Heart right ventricle (tissue), 16 donors: ENCODE results near the gene BAHD1. TPM values are rescaled to one million over a fixed set of nuclear protein-coding genes. Genes with fewer than 3 reads are reported as not detected.

ENCODE experiments used
- ATAC-seq, 8 donors: fragments of 200-7000 bp; cut with Tn5 transposase; one replicate each; pipeline ENCODE4 v1.9.1; 2020; ENCODE audit warnings: mild to moderate bottlenecking in 8 of 8, moderate library complexity in 8 of 8, moderate number of reproducible peaks in 1 of 8
- DNase-seq, 2 donors: peaks; one replicate each; pipeline ENCODE4 v3.0.0-alpha.2; 2020
- H3K27ac ChIP-seq, 10 donors: fragments of 200-600 bp; sonication (generic) in 2 of 10; one replicate each; pipeline versions ENCODE4 v1.5.0 to v1.8.0; 2020 to 2022; ENCODE audit warnings: mild to moderate bottlenecking in 3 of 10
- H3K27me3 ChIP-seq, 7 donors: fragments of 200-600 bp; one replicate each; pipeline ENCODE4 v1.8.0; 2021 to 2022; ENCODE audit warnings: mild to moderate bottlenecking in 2 of 7
- H3K36me3 ChIP-seq, 9 donors: fragments of 200-600 bp; sonication (generic) in 1 of 9; one replicate each; pipeline versions ENCODE4 v1.5.0 to v1.8.0; 2020 to 2022; ENCODE audit warnings: mild to moderate bottlenecking in 2 of 9
- H3K4me1 ChIP-seq, 9 donors: fragments of 200-600 bp; sonication (generic) in 1 of 9; one replicate each; pipeline versions ENCODE4 v1.5.0 to v1.8.0; 2020 to 2022; ENCODE audit warnings: mild to moderate bottlenecking in 4 of 9
- H3K4me3 ChIP-seq, 10 donors: fragments of 200-600 bp; sonication (generic) in 2 of 10; one replicate each; pipeline versions ENCODE4 v1.5.0 to v1.8.0; 2020 to 2022; ENCODE audit warnings: mild to moderate bottlenecking in 7 of 10, moderate library complexity in 2 of 10
- H3K9me3 ChIP-seq, 11 donors: fragments of 200-600 bp in 10 of 11; sonication (generic) in 2 of 11; one replicate each; pipeline versions ENCODE4 v1.5.0 to v1.8.0; 2013 to 2022; ENCODE audit warnings: mild to moderate bottlenecking in 2 of 11, control low read depth in 1 of 11, moderate library complexity in 1 of 11
- WGBS, 2 donors: extraction: QIAGEN DNeasy Blood & Tissue Kit; methylation state at CpG; one replicate each; pipeline ENCODE4 v1.1.7; 2013; ENCODE audit warnings: inconsistent platforms in 1 of 2; 5-methylcytosine and 5-hydroxymethylcytosine counted together
- intact Hi-C, 10 donors: fragments of 100-400 bp; cut with DNase I; formaldehyde crosslinking; loops; one replicate each; pipeline versions ENCODE4 v1.11.1 to v1.14.2; 2022
- polyA plus RNA-seq, 2 donors: library from polyadenylated mRNA; stranded (reverse); fragments of 200-250 nt; gene quantifications; one replicate each; pipeline ENCODE4 v1.2.3, GENCODE V29; 2013
- total RNA-seq, 10 donors: library from RNA; stranded (reverse); fragmentation: NEBNext Ultra II Directional in 3 of 10; extraction: Animal tissue kit (Norgen Biotek cat#: 25700) in 3 of 10; gene quantifications; one replicate each; pipeline versions ENCODE4 v1.2.1 to v1.2.4, GENCODE V29; 2021 to 2023
- TF ChIP-seq, protein P1 (sequence below), 9 donors: fragments of 200-600 bp; sonication (generic) in 2 of 9; IDR thresholded peaks; one replicate each; pipeline versions ENCODE4 v1.5.0 to v1.8.0; 2021 to 2022; ENCODE audit warnings: antibody characterized with exemption in 9 of 9, mild to moderate bottlenecking in 5 of 9, moderate library complexity in 1 of 9
- donor health status: Arrhythmogenic right ventricular cardiomyopathy.
- donor health status: ischemic (EF 13 %, LVEDD 7.1; RV severe dilation, severe dysfunction).
- donor health status: healthy with polysubstance abuse.
- donor health status: DM: no; HTN: yes; CAD: no.
- donor health status: DM: no; HTN: no; CAD: no.
- donor health status: ischemic (EF 25% LVEDD 6.9; RV normal size, moderate dysfunction).
- donor health status: ischemic (EF 25% LVEDD 5.7; RV mildly dilated, moderate dysfunction).
- donor health status: healthy.
- donor health status: DM: yes; HTN: yes; CAD: no.
- donor health status: Ischemic cardiomyopathy.
- donor health status: ischemic (EF 35%, LVEDD 5.7; RV mildly dilated, moderate dysfunction).
- donor health status: nonischemic (EF 11% LVEDD 7.7; RV severe dilation, severe dysfunction).
- donor health status: DM: yes; HTN: yes; CAD: no.
- donor health status: PGD.
- donor health status: ischemic (EF 29% LVEDD 5.4; RV normal size, mild dysfunction).
- donor health status: nonischemic (EF 23%, LVEDD 6.1; RV moderate dilation, normal function).

The BAHD1 gene
- total and polyA plus RNA-seq, 12 donors: 8.9 to 17.8 (median 15.8) TPM

DNA sequence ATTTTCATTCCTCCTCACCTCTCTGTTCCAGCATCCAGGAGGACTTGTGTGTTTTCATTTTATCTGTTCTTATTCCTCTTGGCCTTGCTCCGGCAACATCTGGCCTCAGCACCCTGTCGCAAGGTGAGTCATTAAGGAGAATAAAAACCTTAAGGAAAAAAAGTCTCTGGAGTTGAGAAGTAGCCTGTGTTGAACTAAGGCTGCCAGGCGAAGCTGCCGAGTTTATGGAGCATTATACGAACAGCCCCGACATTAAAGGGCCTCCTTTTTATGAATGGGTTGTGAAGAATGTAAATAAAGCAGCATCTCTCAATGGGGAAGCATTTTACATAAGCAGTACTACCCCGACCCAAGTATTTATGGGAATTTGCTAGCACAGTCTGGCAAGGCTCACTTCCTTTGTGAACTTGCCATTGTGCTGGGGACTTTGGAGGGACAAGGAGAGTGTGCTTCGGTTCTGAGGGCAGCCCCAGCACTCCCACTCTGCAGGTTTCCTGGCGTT, 4.7 kb downstream of the BAHD1 start:
- intact Hi-C loops: loop anchor here in 3 of 10 donors (2.0 to 10.0 kb wide), 3 partner anchors 59 to 62 kb away; no protein-coding TSS in a partner anchor

DNA sequence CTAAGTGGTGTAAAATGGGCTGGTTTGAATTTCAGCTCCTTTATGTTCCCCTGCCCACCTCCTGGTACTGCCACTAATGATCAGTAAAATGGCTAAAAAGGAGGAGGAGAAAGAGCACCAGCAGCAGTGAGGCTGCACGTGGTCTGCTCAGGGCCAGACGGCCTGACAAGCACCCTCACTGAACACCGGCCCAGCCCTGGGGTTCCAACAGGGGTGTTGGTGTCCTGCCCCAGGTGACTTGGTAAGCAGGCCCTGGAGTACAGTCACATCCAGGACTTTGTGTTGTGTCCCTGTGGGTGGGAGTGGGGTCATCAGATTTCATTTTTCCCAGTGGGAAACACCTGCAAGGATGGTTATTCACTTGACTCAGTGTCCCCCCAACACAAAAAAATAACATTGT, 5.4 kb downstream of the BAHD1 start:
- Histone ChIP-seq H3K4me1 (peaks cover 3 to 65% (median 43%) of the 10 kb centered on the region in 9 donors), H3K36me3 (no peaks in the 10 kb centered on the region)
- no peak for ATAC-seq

More for the DNA sequence above, 4.7 kb downstream of the BAHD1 start:
- TF ChIP-seq, protein P1, sequence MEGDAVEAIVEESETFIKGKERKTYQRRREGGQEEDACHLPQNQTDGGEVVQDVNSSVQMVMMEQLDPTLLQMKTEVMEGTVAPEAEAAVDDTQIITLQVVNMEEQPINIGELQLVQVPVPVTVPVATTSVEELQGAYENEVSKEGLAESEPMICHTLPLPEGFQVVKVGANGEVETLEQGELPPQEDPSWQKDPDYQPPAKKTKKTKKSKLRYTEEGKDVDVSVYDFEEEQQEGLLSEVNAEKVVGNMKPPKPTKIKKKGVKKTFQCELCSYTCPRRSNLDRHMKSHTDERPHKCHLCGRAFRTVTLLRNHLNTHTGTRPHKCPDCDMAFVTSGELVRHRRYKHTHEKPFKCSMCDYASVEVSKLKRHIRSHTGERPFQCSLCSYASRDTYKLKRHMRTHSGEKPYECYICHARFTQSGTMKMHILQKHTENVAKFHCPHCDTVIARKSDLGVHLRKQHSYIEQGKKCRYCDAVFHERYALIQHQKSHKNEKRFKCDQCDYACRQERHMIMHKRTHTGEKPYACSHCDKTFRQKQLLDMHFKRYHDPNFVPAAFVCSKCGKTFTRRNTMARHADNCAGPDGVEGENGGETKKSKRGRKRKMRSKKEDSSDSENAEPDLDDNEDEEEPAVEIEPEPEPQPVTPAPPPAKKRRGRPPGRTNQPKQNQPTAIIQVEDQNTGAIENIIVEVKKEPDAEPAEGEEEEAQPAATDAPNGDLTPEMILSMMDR (IDR thresholded peaks at IDR 0.05): no peak
- DNase-seq: peak in 1 of 2 donors; percentile 41
- 45 to 59% methylated on average over 9 of the region's 9 CpGs for WGBS, 2 donors
- Histone ChIP-seq H3K27me3 (peaks cover 0 to 9% (median 0%) of the 10 kb centered on the region in 7 donors), H3K27ac (peak overlapping the region in 6 of 10 donors; percentile 3 to 57 (median 44)), H3K4me1 (peaks cover 3 to 61% (median 43%) of the 10 kb centered on the region in 9 donors), H3K9me3 (no peaks in the 10 kb centered on the region), H3K4me3 (peak overlapping the region in 1 of 10 donors; percentile 0), H3K36me3 (no peaks in the 10 kb centered on the region)
- peak in 4 of 8 donors; percentile 16 to 40 (median 38) for ATAC-seq

DNA sequence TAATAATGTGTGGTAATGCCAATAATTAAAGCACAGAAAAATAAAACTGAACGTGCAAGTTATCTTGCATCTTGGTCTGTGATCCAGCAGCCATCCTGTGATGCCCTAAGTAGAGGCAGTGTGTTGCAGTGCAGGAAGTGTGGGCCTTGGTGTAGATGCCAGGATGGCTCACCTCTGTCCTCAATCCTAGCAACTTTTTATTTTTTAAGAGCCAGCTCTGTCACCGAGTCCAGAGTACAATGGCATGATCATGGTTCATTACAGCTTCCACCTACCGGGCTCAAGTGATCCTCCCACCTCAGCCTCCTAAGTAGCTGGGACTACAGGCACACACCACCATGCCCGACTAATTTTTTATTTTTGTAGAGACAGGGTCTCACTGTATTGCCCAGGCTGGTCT, 7.6 kb downstream of the BAHD1 start:
- intact Hi-C loops: loop anchor here in 2 of 10 donors (5.0 to 10.0 kb wide), 2 partner anchors 56 to 59 kb away; no protein-coding TSS in a partner anchor
- DNase-seq: no peak
- no peak for ATAC-seq
- Histone ChIP-seq H3K4me1 (peaks cover 4 to 72% (median 50%) of the 10 kb centered on the region in 9 donors), H3K9me3 (no peaks in the 10 kb centered on the region), H3K36me3 (no peaks in the 10 kb centered on the region), H3K27ac (no peak overlapping the region), H3K4me3 (no peak overlapping the region), H3K27me3 (no peaks in the 10 kb centered on the region)
- 96 to 97% methylated on average over 4 of the region's 4 CpGs for WGBS, 2 donors
- TF ChIP-seq, protein P1 (IDR thresholded peaks at IDR 0.05): no peak

More for the DNA sequence above, 5.4 kb downstream of the BAHD1 start:
- TF ChIP-seq, protein P1 (IDR thresholded peaks at IDR 0.05): no peak
- Histone ChIP-seq H3K4me3 (no peak overlapping the region), H3K27ac (peak overlapping the region in 6 of 10 donors; percentile 3 to 58 (median 46)), H3K27me3 (peaks cover 0 to 9% (median 0%) of the 10 kb centered on the region in 7 donors), H3K9me3 (no peaks in the 10 kb centered on the region)
- DNase-seq: no peak
- intact Hi-C loops: loop anchor here in 2 of 10 donors (5.0 to 10.0 kb wide), 2 partner anchors 59 to 61 kb away; no protein-coding TSS in a partner anchor
- WGBS, 2 donors: 56 to 57% methylated on average over 3 of the region's 3 CpGs

DNA sequence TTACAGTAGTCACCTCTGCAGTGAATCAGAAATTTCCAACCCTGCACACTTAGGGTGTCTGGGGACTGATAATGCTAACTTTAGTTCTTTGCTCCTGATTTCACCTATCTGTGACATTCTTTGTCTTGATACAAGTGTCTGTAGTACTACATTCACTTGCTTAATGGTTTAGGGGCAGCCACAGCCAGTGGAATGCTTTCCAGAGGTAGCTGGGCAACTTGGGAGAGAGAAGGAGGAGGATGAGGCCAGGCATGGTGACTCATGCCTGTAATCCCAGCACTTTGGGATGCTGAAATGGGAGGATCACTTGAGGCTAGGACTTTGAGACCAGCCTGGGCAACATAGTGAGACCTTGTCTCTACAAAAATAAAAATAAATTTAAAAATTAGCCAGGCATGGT, 8.5 kb downstream of the BAHD1 start:
- no peak for DNase-seq
- no peaks in the 10 kb centered on the region for H3K27me3 ChIP-seq
- H3K4me1 ChIP-seq: peaks cover 4 to 70% (median 50%) of the 10 kb centered on the region in 9 donors
- no peak overlapping the region for H3K4me3 ChIP-seq
- H3K36me3 ChIP-seq: no peaks in the 10 kb centered on the region
- H3K9me3 ChIP-seq: no peaks in the 10 kb centered on the region
- TF ChIP-seq, protein P1 (IDR thresholded peaks at IDR 0.05): no peak
- H3K27ac ChIP-seq: no peak overlapping the region
- no peak for ATAC-seq
- intact Hi-C loops: loop anchor here in 2 of 10 donors (5.0 to 10.0 kb wide), 2 partner anchors 56 to 58 kb away; no protein-coding TSS in a partner anchor
